Measurements from ENCODE around the gene CADPS2.

DNA sequence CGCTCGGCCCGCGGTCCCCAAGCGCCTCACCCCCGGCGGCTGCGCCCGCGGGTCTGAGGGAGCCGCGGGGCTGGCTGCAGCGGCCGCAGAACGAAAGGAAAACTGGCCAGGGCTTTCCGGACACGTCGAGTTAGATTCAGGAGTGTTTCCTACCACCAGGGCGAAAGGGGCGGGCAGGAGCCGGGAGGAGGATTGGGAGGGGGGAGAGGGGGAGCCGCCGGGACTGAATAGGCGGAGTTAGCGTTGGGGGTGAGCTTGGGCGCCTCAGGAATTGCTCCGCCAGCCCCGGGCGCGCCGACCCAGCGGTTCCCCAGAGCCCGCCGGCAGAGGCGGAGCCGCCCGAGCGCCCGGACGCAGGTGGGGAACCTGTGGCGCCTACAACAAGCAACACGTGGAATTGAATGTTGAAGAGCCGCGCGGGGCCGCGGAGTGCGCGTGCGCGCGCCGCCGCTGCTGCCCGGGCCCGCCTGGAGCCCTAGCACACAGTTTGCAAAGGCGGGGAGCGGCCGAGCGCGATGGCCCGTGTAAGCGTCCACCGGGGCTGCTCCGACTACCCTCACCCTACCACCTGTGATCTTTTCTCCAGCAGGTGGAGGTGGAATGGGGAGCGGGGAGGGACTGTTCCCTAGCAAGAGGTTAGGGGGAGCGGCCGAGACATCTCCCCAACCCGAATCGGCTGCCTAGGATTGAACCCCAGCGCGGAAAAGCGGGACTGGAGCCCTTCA, at the start of gene CADPS2:
- TF ChIP-seq EP300 (IDR thresholded peaks at IDR 0.05) (no peak), POLR2A (IDR thresholded peaks at IDR 0.05) (peak; percentile 41 to 44), POLR2AphosphoS5 (IDR thresholded peaks at IDR 0.05) (peak; percentile 44 to 75 (median 65))
- TF ChIP-seq, protein P1, sequence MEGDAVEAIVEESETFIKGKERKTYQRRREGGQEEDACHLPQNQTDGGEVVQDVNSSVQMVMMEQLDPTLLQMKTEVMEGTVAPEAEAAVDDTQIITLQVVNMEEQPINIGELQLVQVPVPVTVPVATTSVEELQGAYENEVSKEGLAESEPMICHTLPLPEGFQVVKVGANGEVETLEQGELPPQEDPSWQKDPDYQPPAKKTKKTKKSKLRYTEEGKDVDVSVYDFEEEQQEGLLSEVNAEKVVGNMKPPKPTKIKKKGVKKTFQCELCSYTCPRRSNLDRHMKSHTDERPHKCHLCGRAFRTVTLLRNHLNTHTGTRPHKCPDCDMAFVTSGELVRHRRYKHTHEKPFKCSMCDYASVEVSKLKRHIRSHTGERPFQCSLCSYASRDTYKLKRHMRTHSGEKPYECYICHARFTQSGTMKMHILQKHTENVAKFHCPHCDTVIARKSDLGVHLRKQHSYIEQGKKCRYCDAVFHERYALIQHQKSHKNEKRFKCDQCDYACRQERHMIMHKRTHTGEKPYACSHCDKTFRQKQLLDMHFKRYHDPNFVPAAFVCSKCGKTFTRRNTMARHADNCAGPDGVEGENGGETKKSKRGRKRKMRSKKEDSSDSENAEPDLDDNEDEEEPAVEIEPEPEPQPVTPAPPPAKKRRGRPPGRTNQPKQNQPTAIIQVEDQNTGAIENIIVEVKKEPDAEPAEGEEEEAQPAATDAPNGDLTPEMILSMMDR (IDR thresholded peaks at IDR 0.05), result peak in 3 of 4 experiments; percentile 17 to 36 (median 19)
